Measurements from ENCODE around the gene C1QTNF2. TPM values are rescaled to one million over a fixed set of nuclear protein-coding genes. Genes with fewer than 3 reads are reported as not detected.

The C1QTNF2 gene
- total and polyA plus RNA-seq, 2 donors (not counting 1 experiment from before 2014, with no cell fraction given): not detected

DNA sequence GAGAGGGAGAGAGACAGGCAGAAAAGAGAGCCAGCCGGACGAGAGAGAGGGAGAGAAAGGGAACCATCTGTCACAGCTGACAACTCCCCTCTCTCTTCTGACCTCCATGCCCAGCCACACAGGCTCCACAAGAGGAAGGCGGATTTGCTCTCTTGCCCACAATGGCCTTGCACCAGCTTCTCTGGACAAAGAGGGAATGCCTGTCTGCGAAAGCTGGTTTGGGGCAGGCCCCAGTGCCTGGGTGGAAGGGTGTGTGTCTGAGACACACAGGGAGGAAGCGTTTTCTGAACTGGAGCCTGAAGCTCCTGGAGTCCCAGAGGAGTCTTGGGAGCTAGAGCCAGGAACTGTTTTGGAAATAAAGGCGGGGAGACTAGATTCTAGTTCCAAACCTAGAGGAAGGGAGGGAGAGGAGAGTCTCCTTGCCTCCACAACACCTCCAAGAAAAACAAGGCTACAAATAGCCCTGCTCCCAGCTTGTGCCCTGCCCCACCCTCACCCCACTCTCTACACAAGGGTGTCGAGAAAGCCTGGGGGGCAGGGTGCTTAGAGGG lies 12.5 kb downstream of the C1QTNF2 start:
- H3K27me3 Mint-ChIP-seq: peaks cover 21% of the 10 kb centered on the region
- Histone ChIP-seq H3K9me3 (ENCODE audit: control extremely low read depth in 1 of 3, control insufficient read depth in 2 of 3, insufficient read depth in 1 of 3, low read length in 2 of 3) (no peaks in the 10 kb centered on the region), H3K4me2 (replicated peaks; ENCODE audit: low read depth, low read length, poor library complexity, severe bottlenecking) (no peak overlapping the region), H3K27ac (ENCODE audit: low read length in 2 of 2) (no peak overlapping the region), H3K27me3 (replicated peaks in 1 of 4; ENCODE audit: control extremely low read depth in 1 of 4, control insufficient read depth in 3 of 4, insufficient read depth in 4 of 4, low read length in 3 of 4) (no peaks in the 10 kb centered on the region), H3K9ac (ENCODE audit: low read length) (no peak overlapping the region), H4K20me1 (ENCODE audit: control insufficient read depth, insufficient read depth, low read length, poor library complexity, severe bottlenecking) (no peaks in the 10 kb centered on the region), H2AFZ (ENCODE audit: insufficient read depth, low read depth, low read length, poor library complexity, severe bottlenecking) (no peak overlapping the region), H3K4me1 (ENCODE audit: control insufficient read depth in 2 of 2, insufficient read depth in 2 of 2, low read length in 2 of 2) (no peaks in the 10 kb centered on the region), H3K4me3 (ENCODE audit: control extremely low read depth in 1 of 5, extremely low read depth in 1 of 5, insufficient read depth in 1 of 5, low read depth in 2 of 5, low read length in 4 of 5) (no peak overlapping the region), H3K36me3 (replicated peaks in 1 of 2; ENCODE audit: control extremely low read depth in 1 of 2, control insufficient read depth in 1 of 2, extremely low read depth in 1 of 2, insufficient read depth in 2 of 2, low read length in 1 of 2) (no peaks in the 10 kb centered on the region), H3K79me2 (ENCODE audit: control insufficient read depth, insufficient read depth, low read length) (no peaks in the 10 kb centered on the region)
- no peak overlapping the region for H3K4me3 Mint-ChIP-seq
- intact Hi-C loops (cut with micrococcal nuclease): no loop called here
- H3K27ac Mint-ChIP-seq: no peak overlapping the region
- TF ChIP-seq EZH2 (IDR thresholded peaks at IDR 0.05; ENCODE audit: borderline replicate concordance, insufficient read depth, low read depth, low read length, poor library complexity, severe bottlenecking): no peak
- TF ChIP-seq CTCF (IDR thresholded peaks at IDR 0.05): no peak
- DNase-seq (no peak), ATAC-seq (ENCODE audit: low read depth) (no peak)
- ChIA-PET POLR2A (no interaction called here), CTCF (interaction anchor here (0.5 kb wide), 1 partner anchor 38 kb away, joined by 3 read pairs; no protein-coding TSS in a partner anchor)
- H3K4me1 Mint-ChIP-seq: no peaks in the 10 kb centered on the region
- H3K9me3 Mint-ChIP-seq (ENCODE audit: insufficient read depth): no peaks in the 10 kb centered on the region
- WGBS (ENCODE audit: insufficient coverage): 92% methylated on average over 4 of the region's 7 CpGs

DNA sequence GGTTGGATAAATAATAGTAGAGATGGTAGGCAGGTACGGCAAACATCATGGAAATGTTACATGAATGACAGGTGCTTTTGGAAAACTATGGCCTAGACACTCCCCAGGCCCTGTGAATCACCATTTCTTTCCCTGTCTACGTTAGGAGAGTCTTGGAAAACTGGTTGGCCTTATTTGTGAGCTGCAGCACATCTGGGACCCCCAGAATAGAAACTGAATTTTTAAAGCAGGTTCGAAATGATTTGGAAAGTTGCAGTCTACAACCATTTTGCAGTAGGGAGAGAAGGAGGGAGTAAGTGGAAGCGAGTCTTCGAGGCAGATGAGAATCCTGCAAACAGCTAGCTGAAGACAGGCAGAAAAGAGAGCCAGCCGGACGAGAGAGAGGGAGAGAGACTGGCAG lies 13.0 kb downstream of the C1QTNF2 start:
- ATAC-seq (ENCODE audit: low read depth) (no peak), DNase-seq (no peak)
- no peaks in the 10 kb centered on the region for H4K20me1 ChIP-seq (ENCODE audit: control insufficient read depth, insufficient read depth, low read length, poor library complexity, severe bottlenecking)
- no peaks in the 10 kb centered on the region for H3K9me3 Mint-ChIP-seq (ENCODE audit: insufficient read depth)
- no peaks in the 10 kb centered on the region for H3K79me2 ChIP-seq (ENCODE audit: control insufficient read depth, insufficient read depth, low read length)
- no peaks in the 10 kb centered on the region for H3K4me1 Mint-ChIP-seq
- H3K36me3 ChIP-seq (replicated peaks in 1 of 2; ENCODE audit: control extremely low read depth in 1 of 2, control insufficient read depth in 1 of 2, extremely low read depth in 1 of 2, insufficient read depth in 2 of 2, low read length in 1 of 2): no peaks in the 10 kb centered on the region
- ChIA-PET CTCF (interaction anchor here (0.5 to 1.6 kb wide), 2 partner anchors 12 to 39 kb away, joined by 3 read pairs; no protein-coding TSS in a partner anchor), POLR2A (no interaction called here)
- intact Hi-C loops (cut with micrococcal nuclease): no loop called here
- no peaks in the 10 kb centered on the region for H3K9me3 ChIP-seq (ENCODE audit: control extremely low read depth in 1 of 3, control insufficient read depth in 2 of 3, insufficient read depth in 1 of 3, low read length in 2 of 3)
- no peak overlapping the region for H2AFZ ChIP-seq (ENCODE audit: insufficient read depth, low read depth, low read length, poor library complexity, severe bottlenecking)
- WGBS (ENCODE audit: insufficient coverage): 89% methylated on average over 6 of the region's 7 CpGs
- no peak overlapping the region for H3K4me2 ChIP-seq (replicated peaks; ENCODE audit: low read depth, low read length, poor library complexity, severe bottlenecking)
- no peak overlapping the region for H3K4me3 ChIP-seq (ENCODE audit: control extremely low read depth in 1 of 5, extremely low read depth in 1 of 5, insufficient read depth in 1 of 5, low read depth in 2 of 5, low read length in 4 of 5)
- no peaks in the 10 kb centered on the region for H3K4me1 ChIP-seq (ENCODE audit: control insufficient read depth in 2 of 2, insufficient read depth in 2 of 2, low read length in 2 of 2)
- H3K27me3 ChIP-seq (replicated peaks in 1 of 4; ENCODE audit: control extremely low read depth in 1 of 4, control insufficient read depth in 3 of 4, insufficient read depth in 4 of 4, low read length in 3 of 4): no peaks in the 10 kb centered on the region
- no peak overlapping the region for H3K4me3 Mint-ChIP-seq
- H3K9ac ChIP-seq (ENCODE audit: low read length): no peak overlapping the region
- no peak for TF ChIP-seq EZH2 (IDR thresholded peaks at IDR 0.05; ENCODE audit: borderline replicate concordance, insufficient read depth, low read depth, low read length, poor library complexity, severe bottlenecking)
- TF ChIP-seq CTCF (IDR thresholded peaks at IDR 0.05): no peak
- H3K27ac ChIP-seq (ENCODE audit: low read length in 2 of 2): no peak overlapping the region
- no peak overlapping the region for H3K27ac Mint-ChIP-seq
- H3K27me3 Mint-ChIP-seq: peaks cover 21% of the 10 kb centered on the region

All from B cell (primary cell).